DND-41 (cell line): ENCODE results near the gene TMEM219.
A peak's percentile ranks its signal among the peaks of the same experiment; 100 is the strongest.

Experiments
- EZH2 ChIP-seq: IDR thresholded peaks from 3 replicates; pipeline ENCODE4 v1.6.1; 2012; ENCODE audit warnings: borderline replicate concordance, low read depth, mild to moderate bottlenecking, moderate library complexity, low read length, inconsistent platforms; ENCODE audit not compliant: severe bottlenecking
- TF ChIP-seq, protein P1 (sequence below): IDR thresholded peaks from 2 replicates; pipeline ENCODE4 v1.5.1; 2012; ENCODE audit warnings: borderline replicate concordance, low read length, moderate library complexity, mild to moderate bottlenecking; ENCODE audit not compliant: poor library complexity, severe bottlenecking; ENCODE audit errors: extremely low read depth

DNA sequence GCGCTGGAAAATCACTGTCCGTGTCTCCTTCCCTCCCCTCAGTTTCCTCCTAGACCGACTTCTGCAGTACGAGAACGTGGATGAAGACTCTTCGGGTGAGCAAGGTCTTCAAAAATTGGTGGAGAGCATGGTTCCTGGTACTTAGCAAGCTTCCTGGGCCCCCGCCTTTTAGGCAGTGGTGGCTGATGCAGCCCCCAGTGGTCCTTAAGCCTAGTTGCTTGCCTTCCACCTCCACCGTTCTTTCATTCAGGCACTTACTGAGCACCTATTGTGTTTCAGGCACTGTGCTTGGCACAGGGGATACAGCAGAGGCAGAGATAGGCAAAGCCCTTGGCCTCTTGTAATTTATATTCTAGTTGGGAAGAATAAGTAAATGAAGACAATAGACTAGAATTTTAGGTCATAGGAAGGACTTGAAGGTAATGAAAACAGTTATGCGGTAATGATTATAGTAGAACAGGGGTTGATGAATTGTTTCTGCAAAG, 34.9 kb downstream of the TMEM219 start:
- TF ChIP-seq, protein P1, sequence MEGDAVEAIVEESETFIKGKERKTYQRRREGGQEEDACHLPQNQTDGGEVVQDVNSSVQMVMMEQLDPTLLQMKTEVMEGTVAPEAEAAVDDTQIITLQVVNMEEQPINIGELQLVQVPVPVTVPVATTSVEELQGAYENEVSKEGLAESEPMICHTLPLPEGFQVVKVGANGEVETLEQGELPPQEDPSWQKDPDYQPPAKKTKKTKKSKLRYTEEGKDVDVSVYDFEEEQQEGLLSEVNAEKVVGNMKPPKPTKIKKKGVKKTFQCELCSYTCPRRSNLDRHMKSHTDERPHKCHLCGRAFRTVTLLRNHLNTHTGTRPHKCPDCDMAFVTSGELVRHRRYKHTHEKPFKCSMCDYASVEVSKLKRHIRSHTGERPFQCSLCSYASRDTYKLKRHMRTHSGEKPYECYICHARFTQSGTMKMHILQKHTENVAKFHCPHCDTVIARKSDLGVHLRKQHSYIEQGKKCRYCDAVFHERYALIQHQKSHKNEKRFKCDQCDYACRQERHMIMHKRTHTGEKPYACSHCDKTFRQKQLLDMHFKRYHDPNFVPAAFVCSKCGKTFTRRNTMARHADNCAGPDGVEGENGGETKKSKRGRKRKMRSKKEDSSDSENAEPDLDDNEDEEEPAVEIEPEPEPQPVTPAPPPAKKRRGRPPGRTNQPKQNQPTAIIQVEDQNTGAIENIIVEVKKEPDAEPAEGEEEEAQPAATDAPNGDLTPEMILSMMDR: peak; percentile 33
- no peak for TF ChIP-seq EZH2
